WTC11 (cell line): ENCODE measurements around the gene GDAP1L1.

Experiments used
- ATF2 ChIP-seq: sonication (generic); formaldehyde crosslinking; IDR thresholded peaks from 2 replicates; pipeline ENCODE4 v1.8.1; 2022; ENCODE audit warnings: low read depth, missing genetic modification reagents, borderline replicate concordance
- ATF3 ChIP-seq: sonication (generic); formaldehyde crosslinking; conservative IDR thresholded peaks from 2 replicates; pipeline ENCODE4 v1.8.1; 2022; ENCODE audit warnings: mild to moderate bottlenecking, missing genetic modification reagents
- CDX4 ChIP-seq: fragments of 250-450 bp; sonication (Bioruptor Pico); IDR thresholded peaks from 2 replicates; pipeline ENCODE4 v1.9.0; 2021; ENCODE audit warnings: moderate library complexity, mild to moderate bottlenecking, inconsistent platforms, borderline replicate concordance
- CTCF ChIP-seq: fragments of 200-600 bp; IDR thresholded peaks from 2 replicates; pipeline ENCODE4 v1.8.0; 2022; ENCODE audit warnings: antibody characterized with exemption
- MAX ChIP-seq: sonication (generic); formaldehyde crosslinking; IDR thresholded peaks from 2 replicates; pipeline ENCODE4 v1.8.0; 2022; ENCODE audit warnings: mild to moderate bottlenecking, missing genetic modification reagents
- NFYB ChIP-seq: sonication (generic); formaldehyde crosslinking; conservative IDR thresholded peaks from 2 replicates; pipeline ENCODE4 v1.8.0; 2022; ENCODE audit warnings: low read depth, missing genetic modification reagents
- ZNF423 ChIP-seq: fragments of 250-450 bp; sonication (Bioruptor Pico); IDR thresholded peaks from 2 replicates; pipeline ENCODE4 v2.1.2; 2022; ENCODE audit warnings: mild to moderate bottlenecking, moderate library complexity

- TF ChIP-seq CTCF (no peak), ATF2 (no peak), NFYB (no peak), MAX (CRISPR knock-in tag) (no peak), ATF3 (no peak), CDX4 (CRISPR knock-in tag) (no peak), ZNF423 (no peak)
These were observed 5.3 kb upstream of the GDAP1L1 start for GRCh38 chr20:44241796-44242195.
